Measurements from ENCODE around the gene ZNF614.
"Not testable (repeated sequence)": the region's sequence is repeated elsewhere in the genome, so short reads cannot be mapped to it uniquely, and the experiment has no call there.

Gene ZNF614

DNA sequence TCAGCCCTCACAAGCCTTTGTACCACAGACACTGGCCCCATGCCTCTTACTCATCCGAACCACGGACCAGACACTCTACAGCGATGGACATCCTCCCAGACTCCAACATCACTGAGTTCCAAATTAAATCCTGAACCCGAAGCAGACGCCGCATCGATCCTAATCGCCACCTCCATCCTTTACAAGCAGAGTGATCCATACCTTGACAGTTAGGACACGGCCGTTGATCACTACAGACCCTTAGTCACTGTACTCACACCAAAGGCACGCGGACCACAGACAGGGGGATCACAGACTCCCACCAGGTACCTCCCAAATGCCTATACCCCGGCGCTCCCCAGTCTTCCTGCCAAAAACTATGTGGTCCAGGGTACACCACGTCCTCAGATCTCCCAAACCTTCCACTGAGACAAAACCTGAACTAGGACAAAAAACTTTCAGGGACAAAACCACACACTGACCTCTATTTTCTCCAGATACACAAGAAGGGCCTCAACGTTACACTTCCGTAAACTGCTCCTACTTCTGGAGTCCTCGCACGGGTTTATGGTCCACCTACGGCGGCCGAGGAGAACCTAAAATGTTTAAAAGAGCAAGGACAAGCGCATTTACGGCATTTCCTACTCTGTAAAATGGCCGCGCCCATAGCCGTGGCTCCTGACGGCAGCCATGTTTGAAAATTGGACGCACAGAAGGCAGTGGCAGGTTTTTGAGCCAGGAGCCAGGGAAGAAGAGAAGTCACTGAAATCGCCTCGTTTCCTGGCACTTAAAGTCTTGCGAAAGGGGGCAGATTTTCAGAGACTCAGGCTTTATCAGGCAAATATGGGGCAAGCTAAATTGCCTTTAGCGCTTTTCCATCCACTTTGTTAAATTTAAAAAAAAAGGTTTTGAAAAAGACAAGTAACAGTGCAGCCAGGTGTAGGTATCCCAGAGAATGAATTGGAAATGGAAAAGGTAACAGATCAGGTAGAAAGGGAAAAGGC, 41.6 kb downstream of the ZNF614 start, which contains the start of gene ZNF350:
Gene ZNF350, minus strand, starts transcription at position 532 of the 983 bp plus-strand sequence. CDS start 12,480 bp downstream, outside the sequence.
- DNase-seq (ENCODE audit: low spot score) = peak; percentile 90

DNA sequence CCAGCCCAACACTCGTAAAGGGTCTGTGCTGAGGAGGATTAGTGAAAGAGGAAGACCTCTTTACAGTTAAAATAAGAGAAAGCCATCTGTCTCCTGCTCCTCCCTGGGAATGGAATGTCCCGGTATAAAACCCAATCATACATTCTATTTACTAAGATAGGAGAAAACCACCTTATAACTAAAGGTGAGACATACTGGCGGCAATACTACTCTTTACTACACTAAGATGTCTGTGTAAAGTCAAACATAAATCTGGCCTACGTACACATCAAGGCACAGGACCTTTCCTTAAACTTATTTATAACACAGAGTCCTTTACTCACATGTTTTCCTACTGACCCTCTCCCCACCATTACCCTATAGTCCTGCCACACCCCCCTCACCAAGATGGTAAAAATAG, 44.8 kb downstream of the ZNF614 start:
- no peak for DNase-seq (ENCODE audit: low spot score)

DNA sequence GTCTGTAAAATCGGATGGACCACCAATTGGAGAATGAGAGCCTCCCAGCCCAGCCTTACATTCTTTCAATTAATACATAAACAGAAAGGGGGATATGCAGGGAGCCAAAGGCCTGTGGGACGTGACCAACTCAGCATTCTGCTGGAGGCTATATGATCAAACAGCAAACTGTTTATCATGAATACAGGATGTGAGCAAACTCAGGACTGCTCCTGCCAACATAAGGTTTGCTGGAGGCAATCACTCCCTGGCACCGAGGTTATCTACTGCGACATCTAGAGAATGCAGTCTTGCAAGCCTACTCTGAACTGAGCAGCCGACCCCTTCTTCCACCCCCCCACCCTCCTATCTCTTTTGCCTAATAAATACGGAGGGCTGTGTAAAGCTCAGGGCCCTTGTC, 47.3 kb downstream of the ZNF614 start:
- DNase-seq (ENCODE audit: low spot score) = not testable (repeated sequence)

GRCh38 chr19:51980116-51980736, 48.0 kb downstream of the ZNF614 start:
- DNase-seq (ENCODE audit: low spot score) = no peak

GRCh38 chr19:51978882-51979281, 49.3 kb downstream of the ZNF614 start:
- DNase-seq (ENCODE audit: low spot score) = no peak

- no peak for DNase-seq (ENCODE audit: low spot score)
Observed at GRCh38 chr19:51977346-51977745, 50.8 kb downstream of the ZNF614 start.

DNA sequence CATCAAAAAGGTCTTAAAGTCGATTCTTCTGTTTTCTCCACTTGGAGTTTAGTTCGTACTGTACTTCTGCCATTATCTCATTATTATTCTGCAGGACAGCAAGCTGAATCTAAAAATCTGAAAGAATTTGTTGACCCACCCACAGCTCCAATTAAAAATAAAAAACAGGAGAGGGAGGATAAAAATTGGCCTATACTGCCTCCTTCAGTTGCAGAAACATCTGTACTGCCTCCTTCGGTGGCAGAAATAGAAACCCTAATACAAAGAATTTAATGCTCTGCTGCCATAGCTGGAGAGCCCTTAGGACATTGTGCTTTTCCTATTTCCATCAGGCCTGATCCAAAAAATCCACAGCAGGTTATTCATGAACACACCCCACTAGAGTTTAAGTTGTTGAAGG, 51.3 kb downstream of the ZNF614 start:
- no peak for DNase-seq (ENCODE audit: low spot score)

- DNase-seq (ENCODE audit: low spot score) = not testable (repeated sequence)
Observed at GRCh38 chr19:51975787-51976186, 52.4 kb downstream of the ZNF614 start.

DNA sequence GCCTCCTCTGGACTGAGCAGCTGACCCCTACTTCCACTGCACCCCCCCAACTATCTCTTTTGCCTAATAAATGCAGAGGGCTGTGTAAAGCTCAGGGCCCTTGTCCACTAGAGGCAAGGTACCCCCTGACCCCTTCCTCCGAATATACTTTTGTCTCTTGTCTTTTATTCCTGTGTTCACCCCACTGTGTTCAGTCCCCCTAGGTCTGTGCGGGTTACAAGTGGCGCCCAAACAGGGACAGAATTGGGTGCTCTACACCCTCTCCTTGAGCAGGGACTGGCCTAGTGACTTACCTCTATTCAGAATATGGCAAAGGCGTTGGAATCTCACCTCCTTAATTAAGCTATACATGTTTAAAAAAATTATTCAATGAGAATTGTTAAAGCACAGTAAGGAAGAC, 56.6 kb downstream of the ZNF614 start:
- no peak for DNase-seq (ENCODE audit: low spot score)

DNA sequence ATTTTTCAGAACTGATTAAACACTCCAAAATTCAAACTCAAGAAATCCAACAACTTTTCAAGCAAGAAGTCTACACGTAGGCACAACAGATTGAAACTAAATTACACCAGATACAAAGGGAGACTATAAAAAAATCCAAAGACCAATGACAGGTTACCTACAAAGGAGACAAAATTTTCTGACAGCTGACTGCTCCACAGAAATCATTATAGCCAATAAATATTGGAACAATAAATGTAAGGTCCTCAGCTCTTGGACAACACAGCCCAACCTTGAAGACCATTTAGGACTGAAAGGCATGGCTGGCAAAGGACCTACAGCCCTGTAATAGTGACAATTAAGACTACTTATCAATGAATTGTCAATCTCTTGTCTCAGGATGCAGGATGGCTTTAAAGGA, 57.5 kb downstream of the ZNF614 start:
- no peak for DNase-seq (ENCODE audit: low spot score)

- DNase-seq (ENCODE audit: low spot score) = no peak
Observed at GRCh38 chr19:51965583-51965982, 62.6 kb downstream of the ZNF614 start.
